HCT116 (cell line): ENCODE measurements around the gene SLC25A1. TPM values are rescaled to one million over a fixed set of nuclear protein-coding genes. Genes with fewer than 3 reads are reported as not detected.
A peak's percentile ranks its signal among the peaks of the same experiment; 100 is the strongest.

Experiments used
- ATAC-seq: fragments of 200-7000 bp; cut with Tn5 transposase; 2 replicates; pipeline ENCODE4 v1.9.1; 2020; ENCODE audit warnings: mild to moderate bottlenecking, moderate library complexity
- BruUV-seq: library from RNA; stranded (reverse); fragments of 400-500 nt; replicated peaks from 2 replicates; lab custom pipeline; 2021; lab: Mats Ljungman, UMichigan
- CTCF ChIA-PET: fragments of 300-600 bp; sonication (Branson Sonifier 250); formaldehyde crosslinking; loops from one replicate; lab custom pipeline; 2021; ENCODE audit warnings: antibody characterized with exemption; lab: Charles Lee
- POLR2A ChIA-PET: fragments of 300-600, 350-600 bp; sonication (Branson Sonifier 250); formaldehyde crosslinking; loops from one replicate; lab custom pipeline; 2021; ENCODE audit warnings: antibody characterized with exemption; lab: Charles Lee
- RAD21 ChIA-PET, 2 experiments: fragments of 300-600 bp; sonication (Branson Sonifier 250); formaldehyde crosslinking; loops; one replicate each; lab custom pipeline; 2023; ENCODE audit warnings: low total read pairs in 2 of 2; ENCODE audit not compliant: uncharacterized antibody in 2 of 2, unreplicated experiment in 2 of 2, low non-redundant PET in 1 of 2; lab: Charles Lee
- DNase-seq: peaks from one replicate; pipeline ENCODE4 v3.0.0-alpha.2; 2010; ENCODE audit warnings: low read depth, low spot score
- H2AFZ ChIP-seq: fragments of 200-600 bp; shearing (Covaris generic), sonication (generic); 2 replicates; pipeline ENCODE4 v1.6.1; 2017; ENCODE audit warnings: low read depth, mixed run types, mixed read lengths, antibody characterized with exemption, low read length; ENCODE audit not compliant: poor library complexity, severe bottlenecking
- H3K27ac ChIP-seq: 2 replicates; pipeline ENCODE4 v1.5.1; 2012; ENCODE audit warnings: low read depth, low read length
- H3K27me3 ChIP-seq: fragments of 200-600 bp; sonication (generic); 2 replicates; pipeline ENCODE4 v1.6.1; 2016; ENCODE audit warnings: mixed run types, low read length, mixed read lengths; ENCODE audit not compliant: insufficient read depth
- H3K36me3 ChIP-seq, 2 experiments: fragments of 200-500 bp in 1 of 2; fragments of 200-600 bp in 1 of 2; sonication (Bioruptor generic) in 1 of 2; sonication (generic) in 1 of 2; 2 replicates each; pipeline versions ENCODE4 v1.5.1 to v1.6.1; 2014 to 2016; ENCODE audit warnings: low read length in 2 of 2, inconsistent platforms in 1 of 2, mixed read lengths in 1 of 2, mixed run types in 1 of 2; ENCODE audit not compliant: insufficient read depth in 2 of 2, control insufficient read depth in 1 of 2
- H3K4me1 ChIP-seq, 2 experiments: fragments of 200-600 bp in 1 of 2; sonication (generic) in 1 of 2; 2 replicates each; pipeline versions ENCODE4 v1.5.1 to v1.6.1; 2012 to 2017; ENCODE audit warnings: low read length in 2 of 2, inconsistent platforms in 1 of 2, mild to moderate bottlenecking in 1 of 2, mixed read lengths in 1 of 2, mixed run types in 1 of 2, moderate library complexity in 1 of 2; ENCODE audit not compliant: insufficient read depth in 2 of 2, control insufficient read depth in 1 of 2
- H3K4me2 ChIP-seq: fragments of 200-600 bp; sonication (generic); 2 replicates; pipeline ENCODE4 v1.6.1; 2017; ENCODE audit warnings: mixed run types, low read length, mixed read lengths
- H3K4me3 ChIP-seq, 2 experiments: fragments of 200-600 bp in 1 of 2; sonication (generic) in 1 of 2; replicated peaks in 1 of 2; 2 replicates each; pipeline ENCODE4 v1.5.1; 2011 to 2016; ENCODE audit warnings: low read length in 2 of 2, control low read depth in 1 of 2, low read depth in 1 of 2, mild to moderate bottlenecking in 1 of 2, mixed read lengths in 1 of 2, mixed run types in 1 of 2
- H3K79me2 ChIP-seq: fragments of 200-600 bp; sonication (generic); 2 replicates; pipeline ENCODE4 v1.6.1; 2017; ENCODE audit warnings: mild to moderate bottlenecking, mixed run types, low read length, moderate library complexity, mixed read lengths; ENCODE audit not compliant: insufficient read depth
- H3K9ac ChIP-seq: fragments of 200-600 bp; sonication (generic); 2 replicates; pipeline ENCODE4 v1.6.1; 2016; ENCODE audit warnings: low read length, mixed read lengths
- H3K9me2 ChIP-seq: fragments of 200-600 bp; sonication (generic), shearing (Covaris generic); 2 replicates; pipeline ENCODE4 v1.6.1; 2017; ENCODE audit warnings: mixed run types, mild to moderate bottlenecking, moderate library complexity; ENCODE audit not compliant: insufficient read depth
- H3K9me3 ChIP-seq, 2 experiments: fragments of 200-500 bp in 1 of 2; fragments of 200-600 bp in 1 of 2; sonication (Bioruptor generic) in 1 of 2; sonication (generic) in 1 of 2; 2 replicates each; pipeline ENCODE4 v1.6.1; 2014 to 2017; ENCODE audit warnings: low read length in 2 of 2, mixed read lengths in 2 of 2, inconsistent platforms in 1 of 2, low read depth in 1 of 2, mild to moderate bottlenecking in 1 of 2, mixed run types in 1 of 2, moderate library complexity in 1 of 2; ENCODE audit not compliant: control insufficient read depth in 1 of 2, insufficient read depth in 1 of 2
- H4K20me1 ChIP-seq: fragments of 200-600 bp; sonication (generic), shearing (Covaris generic); 2 replicates; pipeline ENCODE4 v1.6.1; 2017; ENCODE audit warnings: mixed run types, mild to moderate bottlenecking, moderate library complexity; ENCODE audit not compliant: insufficient read depth
- ELF1 ChIP-seq: IDR thresholded peaks from 2 replicates; pipeline ENCODE4 v1.6.1; 2012; ENCODE audit warnings: low read depth, borderline replicate concordance
- EZH2phosphoT487 ChIP-seq: fragments of 200-600 bp; IDR thresholded peaks from 2 replicates; pipeline ENCODE4 v1.6.1; 2018; ENCODE audit warnings: antibody characterized with exemption, borderline replicate concordance
- MAX ChIP-seq: IDR thresholded peaks from 2 replicates; pipeline ENCODE4 v1.6.1; 2012
- POLR2A ChIP-seq: IDR thresholded peaks from 2 replicates; pipeline ENCODE4 v1.7.0; 2011; ENCODE audit warnings: borderline replicate concordance; ENCODE audit not compliant: insufficient read depth, insufficient read length; ENCODE audit errors: extremely low read depth
- POLR2AphosphoS5 ChIP-seq: IDR thresholded peaks from 2 replicates; pipeline ENCODE4 v1.6.1; 2011; ENCODE audit warnings: mild to moderate bottlenecking, low read depth, low read length, moderate library complexity
- RAD21 ChIP-seq: IDR thresholded peaks from 2 replicates; pipeline ENCODE4 v1.6.1; 2012; ENCODE audit warnings: low read depth, mild to moderate bottlenecking
- REST ChIP-seq: IDR thresholded peaks from 2 replicates; pipeline ENCODE4 v1.6.1; 2012; ENCODE audit warnings: low read depth
- SIN3A ChIP-seq: IDR thresholded peaks from 2 replicates; pipeline ENCODE4 v1.6.1; 2012; ENCODE audit warnings: low read depth
- SP1 ChIP-seq: IDR thresholded peaks from 2 replicates; pipeline ENCODE4 v1.6.1; 2012; ENCODE audit warnings: low read depth
- YY1 ChIP-seq: IDR thresholded peaks from 2 replicates; pipeline ENCODE4 v1.6.1; 2011; ENCODE audit warnings: low read length, low read depth, moderate library complexity, mild to moderate bottlenecking; ENCODE audit not compliant: insufficient replicate concordance; ENCODE audit errors: extremely low read depth
- ZFX ChIP-seq: fragments of 450-650 bp; IDR thresholded peaks from 2 replicates; pipeline ENCODE4 v1.6.1; 2017
- intact Hi-C: fragments of 100-400 bp; cut with micrococcal nuclease; formaldehyde crosslinking; loops from 2 replicates; pipeline ENCODE4 v1.10.0; 2022
- total RNA-seq: library from RNA; stranded (reverse); gene quantifications from one replicate; pipeline ENCODE4 v1.2.1, GENCODE V29; 2021; ENCODE audit not compliant: unreplicated experiment

SLC25A1 gene
- total RNA-seq, 1 experiment from 2014 or later: 146 TPM

- TF ChIP-seq SP1: no peak
- TF ChIP-seq ZFX: peak; percentile 75
- TF ChIP-seq SIN3A: 0 out of 2 replicates have a peak, but pooled peaks have one; percentile 38
- TF ChIP-seq, all 23 proteins: peak for 2
- ChIA-PET CTCF (interaction anchor here (0.8 to 2.5 kb wide), 10 partner anchors 20 to 452 kb away, joined by 3 to 18 read pairs (median 6); partner anchors contain the start of genes CDC45, ESS2 and UFD1), POLR2A (interaction anchor here (0.8 to 1.6 kb wide), 4 partner anchors 11 to 254 kb away, joined by 4 to 6 read pairs (median 4); partner anchors contain the start of genes CLTCL1 and HIRA), RAD21 (interaction anchor here (1.2 to 1.6 kb wide), 3 partner anchors 113 to 452 kb away, joined by 5 to 7 read pairs (median 6); partner anchors contain the start of gene CLTCL1 (in 1 of the 2))
- BruUV-seq: no TSS peak
- Histone ChIP-seq H3K79me2 (peaks cover 45% of the 10 kb centered on the region), H3K36me3 (no peaks in the 10 kb centered on the region), H3K9ac (peak overlapping the region; percentile 84), H3K27me3 (no peaks in the 10 kb centered on the region), H3K27ac (peak overlapping the region; percentile 94), H2AFZ (no peak overlapping the region), H4K20me1 (no peaks in the 10 kb centered on the region), H3K4me2 (peak overlapping the region; percentile 95), H3K9me3 (no peaks in the 10 kb centered on the region), H3K9me2 (no peaks in the 10 kb centered on the region), H3K4me1 (peaks cover 7 to 57% of the 10 kb centered on the region in 2 experiments), H3K4me3 (peak overlapping the region; percentile 63 to 82)
- intact Hi-C loops: loop anchor here (2.0 kb wide), 1 partner anchor 253 kb away; the partner anchor contains the start of gene HIRA
- DNase-seq (no peak), ATAC-seq (peak; percentile 45)
Measured at GRCh38 chr22:19178065-19178656, 375 bp downstream of the SLC25A1 start.

GRCh38 chr22:19177164-19178064 is 1.1 kb downstream of the SLC25A1 start:
- ChIA-PET CTCF (interaction anchor here (1.3 to 2.5 kb wide), 2 partner anchors 33 to 452 kb away, joined by 5 to 18 read pairs; partner anchors contain the start of gene ESS2), RAD21 (no interaction called here), POLR2A (interaction anchor here (1.6 kb wide), 1 partner anchor 114 kb away, joined by 6 read pairs; the partner anchor contains the start of gene CLTCL1)
- Histone ChIP-seq H3K9me3 (no peaks in the 10 kb centered on the region), H3K4me1 (peaks cover 11 to 64% of the 10 kb centered on the region in 2 experiments), H3K36me3 (no peaks in the 10 kb centered on the region), H2AFZ (no peak overlapping the region), H3K27ac (peak overlapping the region; percentile 94), H4K20me1 (no peaks in the 10 kb centered on the region), H3K9ac (peak overlapping the region; percentile 84), H3K9me2 (no peaks in the 10 kb centered on the region), H3K4me2 (peak overlapping the region; percentile 95), H3K4me3 (peak overlapping the region; percentile 63 to 82), H3K79me2 (peaks cover 52% of the 10 kb centered on the region), H3K27me3 (no peaks in the 10 kb centered on the region)
- intact Hi-C loops: loop anchor here (2.0 kb wide), 1 partner anchor 253 kb away; the partner anchor contains the start of gene HIRA
- BruUV-seq: TSS peak; percentile 61
- ATAC-seq (no peak), DNase-seq (no peak)
- no peak for TF ChIP-seq POLR2A
- no peak for TF ChIP-seq ZFX
- TF ChIP-seq ELF1: no peak
- no peak for TF ChIP-seq RAD21
- no peak for TF ChIP-seq REST
- TF ChIP-seq MAX: no peak
- TF ChIP-seq EZH2phosphoT487: no peak
- no peak for TF ChIP-seq YY1
- no peak for TF ChIP-seq POLR2AphosphoS5
